ENCODE results near the gene MRPL20. TPM values are rescaled to one million over a fixed set of nuclear protein-coding genes. Genes with fewer than 3 reads are reported as not detected.

The MRPL20 gene
- polyA plus RNA-seq, 3 donors: 107 to 136 (median 117) TPM

GRCh38 chr1:1366699-1367066 is 40.4 kb downstream of the MRPL20 start:
- DNase-seq (ENCODE audit: low read depth in 3 of 3, low spot score in 2 of 3): no peak

GRCh38 chr1:1365875-1366698 is 41.0 kb downstream of the MRPL20 start:
- no peak for DNase-seq (ENCODE audit: low read depth in 3 of 3, low spot score in 2 of 3)

GRCh38 chr1:1364266-1364665 is 42.8 kb downstream of the MRPL20 start:
- no peak for DNase-seq (ENCODE audit: low read depth in 3 of 3, low spot score in 2 of 3)

GRCh38 chr1:1361982-1362423 is 45.1 kb downstream of the MRPL20 start:
- DNase-seq (ENCODE audit: low read depth in 3 of 3, low spot score in 2 of 3): no peak

- no peak for DNase-seq (ENCODE audit: low read depth in 3 of 3, low spot score in 2 of 3)
Observed at GRCh38 chr1:1361233-1361981, 45.7 kb downstream of the MRPL20 start.

- no peak for DNase-seq (ENCODE audit: low read depth in 3 of 3, low spot score in 2 of 3)
Observed at GRCh38 chr1:1360506-1361169, 46.5 kb downstream of the MRPL20 start.

- no peak for DNase-seq (ENCODE audit: low read depth in 3 of 3, low spot score in 2 of 3)
Observed at GRCh38 chr1:1359664-1360468, 47.2 kb downstream of the MRPL20 start.

GRCh38 chr1:1359308-1359663 is 47.8 kb downstream of the MRPL20 start:
- DNase-seq (ENCODE audit: low read depth in 3 of 3, low spot score in 2 of 3): no peak

- no peak for DNase-seq (ENCODE audit: low read depth in 3 of 3, low spot score in 2 of 3)
Observed at GRCh38 chr1:1358433-1359271, 48.4 kb downstream of the MRPL20 start, which contains the start of gene MXRA8. Gene MXRA8 (minus strand): TSS chr1:1358555. CDS start chr1:1358504, 51 bp downstream.

- DNase-seq (ENCODE audit: low read depth in 3 of 3, low spot score in 2 of 3): no peak
Observed at GRCh38 chr1:1357871-1358432, 49.1 kb downstream of the MRPL20 start.

- DNase-seq (ENCODE audit: low read depth in 3 of 3, low spot score in 2 of 3): no peak
Observed at GRCh38 chr1:1356796-1357401, 50.2 kb downstream of the MRPL20 start.

- no peak for DNase-seq (ENCODE audit: low read depth in 3 of 3, low spot score in 2 of 3)
Observed at GRCh38 chr1:1356166-1356795, 50.8 kb downstream of the MRPL20 start.

- DNase-seq (ENCODE audit: low read depth in 3 of 3, low spot score in 2 of 3): no peak
Observed at GRCh38 chr1:1355416-1355815, 51.7 kb downstream of the MRPL20 start.

GRCh38 chr1:1354271-1355247 is 52.5 kb downstream of the MRPL20 start:
- DNase-seq (ENCODE audit: low read depth in 3 of 3, low spot score in 2 of 3): no peak

GRCh38 chr1:1353389-1354151 is 53.5 kb downstream of the MRPL20 start:
- DNase-seq (ENCODE audit: low read depth in 3 of 3, low spot score in 2 of 3): no peak

GRCh38 chr1:1352786-1353388 is 54.2 kb downstream of the MRPL20 start:
- no peak for DNase-seq (ENCODE audit: low read depth in 3 of 3, low spot score in 2 of 3)
